ENCODE measurements around the gene F7. TPM values are rescaled to one million over a fixed set of nuclear protein-coding genes. Genes with fewer than 3 reads are reported as not detected.
"Not testable (repeated sequence)": the region's sequence is repeated elsewhere in the genome, so short reads cannot be mapped to it uniquely, and the experiment has no call there.

Gene F7
- total RNA-seq, 1 donor: not detected

DNA sequence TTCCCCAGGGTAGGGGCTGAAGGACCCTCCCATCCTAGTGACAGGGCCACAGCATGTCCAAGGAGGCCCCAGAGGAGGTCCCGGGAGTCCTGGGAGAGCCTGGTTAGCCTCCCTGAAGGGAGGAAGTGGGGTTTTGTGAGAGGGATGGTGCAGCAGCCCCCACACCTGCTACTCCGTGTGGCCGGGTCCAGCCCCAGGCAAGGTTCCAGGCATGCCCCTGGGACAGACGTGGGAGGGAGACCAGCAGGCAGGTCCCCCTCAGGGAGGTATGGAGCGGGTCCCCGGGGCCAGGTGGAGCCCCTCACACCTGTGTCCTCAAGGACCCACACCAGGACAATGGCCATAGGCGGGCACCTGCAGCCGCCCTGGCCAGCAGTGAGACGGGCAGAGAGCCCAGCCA, 1.9 kb upstream of the F7 start:
- TF ChIP-seq, protein P1, sequence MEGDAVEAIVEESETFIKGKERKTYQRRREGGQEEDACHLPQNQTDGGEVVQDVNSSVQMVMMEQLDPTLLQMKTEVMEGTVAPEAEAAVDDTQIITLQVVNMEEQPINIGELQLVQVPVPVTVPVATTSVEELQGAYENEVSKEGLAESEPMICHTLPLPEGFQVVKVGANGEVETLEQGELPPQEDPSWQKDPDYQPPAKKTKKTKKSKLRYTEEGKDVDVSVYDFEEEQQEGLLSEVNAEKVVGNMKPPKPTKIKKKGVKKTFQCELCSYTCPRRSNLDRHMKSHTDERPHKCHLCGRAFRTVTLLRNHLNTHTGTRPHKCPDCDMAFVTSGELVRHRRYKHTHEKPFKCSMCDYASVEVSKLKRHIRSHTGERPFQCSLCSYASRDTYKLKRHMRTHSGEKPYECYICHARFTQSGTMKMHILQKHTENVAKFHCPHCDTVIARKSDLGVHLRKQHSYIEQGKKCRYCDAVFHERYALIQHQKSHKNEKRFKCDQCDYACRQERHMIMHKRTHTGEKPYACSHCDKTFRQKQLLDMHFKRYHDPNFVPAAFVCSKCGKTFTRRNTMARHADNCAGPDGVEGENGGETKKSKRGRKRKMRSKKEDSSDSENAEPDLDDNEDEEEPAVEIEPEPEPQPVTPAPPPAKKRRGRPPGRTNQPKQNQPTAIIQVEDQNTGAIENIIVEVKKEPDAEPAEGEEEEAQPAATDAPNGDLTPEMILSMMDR (IDR thresholded peaks at IDR 0.05; ENCODE audit: insufficient read depth, low read depth, low read length): no peak
- H3K4me3 ChIP-seq (ENCODE audit: low read depth, low read length): no peak overlapping the region
- no peak for DNase-seq (ENCODE audit: low read depth)

DNA sequence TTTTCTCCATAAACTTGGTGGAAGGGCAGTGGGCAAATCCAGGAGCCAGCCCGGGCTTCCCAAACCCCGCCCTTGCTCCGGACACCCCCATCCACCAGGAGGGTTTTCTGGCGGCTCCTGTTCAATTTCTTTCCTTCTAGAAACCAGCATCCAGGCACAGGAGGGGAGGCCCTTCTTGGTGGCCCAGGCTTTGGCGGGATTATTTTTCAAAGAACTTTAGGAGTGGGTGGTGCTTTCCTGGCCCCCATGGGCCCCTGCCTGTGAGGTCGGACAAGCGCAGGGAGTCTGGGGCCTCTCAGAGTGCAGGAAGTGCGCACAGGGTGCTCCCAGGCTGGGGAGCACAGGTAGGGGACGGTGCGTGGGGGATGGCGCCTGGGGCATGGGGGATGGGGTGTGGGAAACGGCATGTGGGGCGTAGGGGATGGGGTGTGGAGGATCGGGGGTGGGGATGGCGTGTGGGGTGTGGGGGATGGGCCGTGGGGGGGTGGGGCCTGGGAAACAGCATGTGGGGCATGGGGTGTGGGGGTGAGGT, 396 bp downstream of the F7 start:
- no peak overlapping the region for H3K4me3 ChIP-seq (ENCODE audit: low read depth, low read length)
- no peak for DNase-seq (ENCODE audit: low read depth)
- TF ChIP-seq, protein P1 (IDR thresholded peaks at IDR 0.05; ENCODE audit: insufficient read depth, low read depth, low read length): no peak

DNA sequence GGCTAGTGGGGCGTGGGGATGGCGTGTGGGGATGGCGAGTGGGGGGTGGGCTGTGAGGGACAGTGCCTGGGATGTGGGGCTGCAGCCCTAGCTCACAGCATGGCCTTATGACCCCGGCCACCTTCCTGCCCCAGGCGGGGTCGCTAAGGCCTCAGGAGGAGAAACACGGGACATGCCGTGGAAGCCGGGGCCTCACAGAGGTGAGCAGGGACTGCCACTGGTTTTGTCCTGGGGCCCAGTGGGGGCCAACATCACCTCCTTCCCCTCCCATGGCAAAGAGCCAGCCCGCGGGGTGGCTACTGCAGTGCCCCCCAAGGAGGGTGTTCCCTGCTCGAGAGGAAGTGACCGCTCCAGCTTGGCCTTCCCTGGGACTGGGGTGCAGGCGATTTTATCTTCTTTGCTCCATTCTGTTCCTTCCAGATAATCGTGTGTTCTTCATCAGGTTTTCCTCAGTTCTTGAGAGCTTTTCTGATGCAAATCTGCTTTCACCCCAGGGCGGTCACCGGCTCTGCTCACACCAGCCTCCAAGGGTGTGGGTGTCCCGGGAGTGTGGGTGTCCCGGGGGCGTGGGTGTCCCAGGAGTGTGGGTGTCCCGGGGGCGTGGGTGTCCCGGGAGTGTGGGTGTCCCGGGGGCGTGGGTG, 1.2 kb downstream of the F7 start:
- H3K4me3 ChIP-seq (ENCODE audit: low read depth, low read length): no peak overlapping the region
- no peak for DNase-seq (ENCODE audit: low read depth)
- TF ChIP-seq, protein P1 (IDR thresholded peaks at IDR 0.05; ENCODE audit: insufficient read depth, low read depth, low read length): no peak

DNA sequence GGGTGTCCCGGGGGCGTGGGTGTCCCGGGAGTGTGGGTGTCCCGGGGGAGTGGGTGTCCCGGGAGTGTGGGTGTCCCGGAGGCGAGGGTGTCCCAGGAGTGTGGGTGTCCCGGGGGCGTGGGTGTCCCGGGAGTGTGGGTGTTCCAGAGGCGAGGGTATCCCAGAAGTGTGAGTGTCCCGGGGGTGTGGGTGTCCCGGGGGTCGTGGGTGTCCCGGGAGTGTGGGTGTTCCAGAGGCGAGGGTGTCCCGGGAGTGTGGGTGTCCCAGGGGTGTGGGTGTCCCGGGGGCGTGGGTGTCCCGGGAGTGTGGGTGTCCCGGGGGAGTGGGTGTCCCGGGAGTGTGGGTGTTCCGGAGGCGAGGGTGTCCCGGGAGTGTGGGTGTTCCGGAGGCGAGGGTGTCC, 2.9 kb downstream of the F7 start:
- not testable (repeated sequence) for DNase-seq (ENCODE audit: low read depth)

DNA sequence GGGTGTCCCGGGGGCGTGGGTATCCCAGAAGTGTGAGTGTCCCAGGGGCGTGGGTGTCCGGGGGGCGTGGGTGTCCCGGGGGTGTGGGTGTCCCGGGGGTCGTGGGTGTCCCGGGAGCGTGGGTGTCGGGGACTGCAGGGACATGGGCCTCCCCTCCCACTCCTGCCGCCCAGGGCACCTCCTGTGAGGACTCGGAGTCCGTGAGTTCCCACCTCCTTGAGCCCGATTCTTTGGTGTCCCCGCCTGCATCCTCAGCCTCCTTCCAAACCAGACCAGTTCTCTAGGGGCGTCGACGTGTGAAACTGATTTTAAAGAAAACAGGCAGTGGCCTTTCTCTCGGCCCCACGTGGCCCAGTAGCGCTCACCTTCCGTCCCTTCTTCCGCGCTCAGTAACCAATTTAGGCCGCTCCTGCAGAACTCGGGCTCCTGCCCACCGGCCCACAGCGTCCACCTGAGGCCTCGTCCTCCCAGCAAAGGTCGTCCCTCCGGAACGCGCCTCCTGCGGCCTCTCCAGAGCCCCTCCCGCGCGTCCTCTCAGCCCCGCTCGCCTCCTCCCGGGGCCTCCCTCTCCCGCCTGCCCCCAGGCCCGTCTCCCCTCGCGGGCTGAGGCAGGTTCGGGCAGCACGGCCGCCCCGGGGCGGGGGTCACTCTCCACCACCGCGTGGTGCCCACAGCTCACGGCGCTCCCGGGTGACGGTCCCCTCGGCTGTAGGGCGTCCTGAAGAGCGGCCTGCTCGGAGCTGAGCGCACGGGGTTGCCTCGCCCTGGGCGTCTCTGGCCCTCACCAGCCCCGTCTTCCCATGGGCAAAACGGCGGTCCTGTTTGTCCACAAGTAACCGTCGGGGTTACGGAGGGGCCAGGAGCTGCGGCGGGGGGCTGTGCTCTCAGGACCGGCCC, 3.8 kb downstream of the F7 start:
- TF ChIP-seq, protein P1 (IDR thresholded peaks at IDR 0.05; ENCODE audit: insufficient read depth, low read depth, low read length): no peak
- DNase-seq (ENCODE audit: low read depth): no peak
- H3K4me3 ChIP-seq (ENCODE audit: low read depth, low read length): no peak overlapping the region

More for the DNA sequence above, 2.9 kb downstream of the F7 start:
- H3K4me3 ChIP-seq (ENCODE audit: low read depth, low read length): not testable (repeated sequence)

DNA sequence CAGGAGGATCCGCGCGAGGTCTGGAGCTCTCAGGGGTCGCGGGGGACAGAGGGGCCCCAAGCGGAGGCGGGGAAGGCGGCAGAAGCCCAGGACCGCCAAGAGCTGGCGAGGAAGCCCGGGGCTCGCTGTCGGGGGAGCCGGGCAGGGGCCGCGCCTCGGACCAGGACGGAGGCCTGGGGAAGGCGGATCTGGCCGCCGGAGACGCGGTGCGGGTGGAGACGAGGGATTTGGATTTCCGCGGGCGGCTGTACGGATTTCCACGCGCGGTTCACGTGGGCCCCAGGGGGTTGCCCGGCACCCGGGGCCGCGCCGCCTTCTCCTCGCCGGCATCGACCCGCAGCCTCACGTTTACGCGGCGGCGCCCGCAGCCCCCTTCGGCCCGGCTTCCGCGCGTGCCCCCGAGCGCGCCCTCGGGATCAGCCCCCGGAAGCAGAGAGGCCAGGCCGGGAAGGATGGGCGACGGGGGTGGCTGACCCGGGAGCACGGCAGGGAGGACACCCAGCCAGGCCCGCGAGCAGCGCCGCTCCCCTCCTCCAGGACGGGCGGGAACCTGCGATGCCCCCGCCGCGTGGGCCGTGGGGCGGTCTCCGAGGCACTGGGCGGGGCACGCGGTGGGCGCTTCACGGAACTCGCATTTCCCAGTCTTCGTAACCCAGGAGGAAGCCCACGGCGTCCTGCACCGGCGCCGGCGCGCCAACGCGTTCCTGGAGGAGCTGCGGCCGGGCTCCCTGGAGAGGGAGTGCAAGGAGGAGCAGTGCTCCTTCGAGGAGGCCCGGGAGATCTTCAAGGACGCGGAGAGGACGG, 4.7 kb downstream of the F7 start:
- H3K4me3 ChIP-seq (ENCODE audit: low read depth, low read length): no peak overlapping the region
- TF ChIP-seq, protein P1 (IDR thresholded peaks at IDR 0.05; ENCODE audit: insufficient read depth, low read depth, low read length): no peak
- DNase-seq (ENCODE audit: low read depth): no peak
